Measurements from ENCODE around the gene VTI1A. TPM values are rescaled to one million over a fixed set of nuclear protein-coding genes. Genes with fewer than 3 reads are reported as not detected.

The VTI1A gene
- total RNA-seq, 1 donor from 2014 or later = 32.6 TPM

DNA sequence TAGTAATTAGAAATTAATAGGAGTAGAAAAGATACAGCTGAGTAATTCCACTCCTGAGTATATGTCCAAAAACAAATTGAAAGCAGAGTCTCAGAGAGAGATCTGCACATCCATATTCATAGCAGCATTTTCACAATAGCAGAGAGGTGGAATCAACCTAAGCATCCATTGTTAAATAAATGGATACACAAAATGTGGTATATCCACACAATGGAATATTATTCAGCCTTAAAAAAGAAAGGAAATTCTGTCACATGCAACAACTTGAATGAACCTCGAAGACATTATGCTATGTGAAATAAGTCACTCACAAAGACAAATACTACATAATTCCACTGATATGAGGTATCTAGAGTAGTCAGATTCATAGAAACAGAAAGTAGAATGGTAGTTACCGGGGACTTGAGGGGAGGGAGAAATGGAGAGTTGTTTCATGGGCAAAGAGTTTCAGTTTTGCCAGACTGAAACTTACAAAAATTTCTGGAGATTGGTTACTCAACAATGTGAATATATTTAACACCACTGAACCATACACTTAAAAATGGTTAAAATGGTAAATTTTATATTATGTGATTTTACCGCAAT is 18.4 kb downstream of the VTI1A start:
- Mint-ChIP-seq H3K9me3 (peaks cover 7% of the 10 kb centered on the region), H3K27me3 (no peaks in the 10 kb centered on the region)
- TF ChIP-seq, protein P1, sequence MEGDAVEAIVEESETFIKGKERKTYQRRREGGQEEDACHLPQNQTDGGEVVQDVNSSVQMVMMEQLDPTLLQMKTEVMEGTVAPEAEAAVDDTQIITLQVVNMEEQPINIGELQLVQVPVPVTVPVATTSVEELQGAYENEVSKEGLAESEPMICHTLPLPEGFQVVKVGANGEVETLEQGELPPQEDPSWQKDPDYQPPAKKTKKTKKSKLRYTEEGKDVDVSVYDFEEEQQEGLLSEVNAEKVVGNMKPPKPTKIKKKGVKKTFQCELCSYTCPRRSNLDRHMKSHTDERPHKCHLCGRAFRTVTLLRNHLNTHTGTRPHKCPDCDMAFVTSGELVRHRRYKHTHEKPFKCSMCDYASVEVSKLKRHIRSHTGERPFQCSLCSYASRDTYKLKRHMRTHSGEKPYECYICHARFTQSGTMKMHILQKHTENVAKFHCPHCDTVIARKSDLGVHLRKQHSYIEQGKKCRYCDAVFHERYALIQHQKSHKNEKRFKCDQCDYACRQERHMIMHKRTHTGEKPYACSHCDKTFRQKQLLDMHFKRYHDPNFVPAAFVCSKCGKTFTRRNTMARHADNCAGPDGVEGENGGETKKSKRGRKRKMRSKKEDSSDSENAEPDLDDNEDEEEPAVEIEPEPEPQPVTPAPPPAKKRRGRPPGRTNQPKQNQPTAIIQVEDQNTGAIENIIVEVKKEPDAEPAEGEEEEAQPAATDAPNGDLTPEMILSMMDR (conservative IDR thresholded peaks at IDR 0.05) = no peak

DNA sequence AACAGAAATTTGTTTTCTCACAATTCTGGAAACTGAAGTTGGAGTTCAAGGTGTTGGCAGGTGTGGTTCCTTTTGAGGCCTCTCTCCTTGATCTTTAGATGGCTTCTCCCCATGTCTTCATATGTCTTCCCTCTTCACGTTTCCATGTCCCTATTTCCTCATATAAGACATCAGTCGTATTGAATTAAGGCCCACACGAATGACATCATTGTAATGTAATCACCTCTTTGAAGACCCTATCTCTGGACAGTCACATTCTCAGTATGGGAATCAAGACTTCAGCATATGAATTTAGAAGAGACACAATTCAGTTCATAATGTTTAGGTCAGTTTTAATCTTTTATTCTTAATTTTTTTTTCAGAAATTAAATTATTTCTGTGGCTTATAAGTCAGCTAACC is 19.8 kb downstream of the VTI1A start:
- H3K27me3 Mint-ChIP-seq = no peaks in the 10 kb centered on the region
- TF ChIP-seq, protein P1 (conservative IDR thresholded peaks at IDR 0.05) = no peak
- peaks cover 7% of the 10 kb centered on the region for H3K9me3 Mint-ChIP-seq
- DNase-seq (ENCODE audit: extremely low spot score, unreplicated experiment) = no peak
- no peak overlapping the region for H3K4me3 Mint-ChIP-seq
- H3K4me1 Mint-ChIP-seq (ENCODE audit: unreplicated experiment) = peaks cover 2% of the 10 kb centered on the region
- peaks cover 31% of the 10 kb centered on the region for H3K36me3 Mint-ChIP-seq
- no peak overlapping the region for H3K27ac Mint-ChIP-seq

More for the DNA sequence above, 18.4 kb downstream of the VTI1A start:
- H3K4me3 Mint-ChIP-seq = no peak overlapping the region
- H3K27ac Mint-ChIP-seq = no peak overlapping the region
- peaks cover 33% of the 10 kb centered on the region for H3K36me3 Mint-ChIP-seq
- no peaks in the 10 kb centered on the region for H3K4me1 Mint-ChIP-seq (ENCODE audit: unreplicated experiment)
- no peak for DNase-seq (ENCODE audit: extremely low spot score, unreplicated experiment)

DNA sequence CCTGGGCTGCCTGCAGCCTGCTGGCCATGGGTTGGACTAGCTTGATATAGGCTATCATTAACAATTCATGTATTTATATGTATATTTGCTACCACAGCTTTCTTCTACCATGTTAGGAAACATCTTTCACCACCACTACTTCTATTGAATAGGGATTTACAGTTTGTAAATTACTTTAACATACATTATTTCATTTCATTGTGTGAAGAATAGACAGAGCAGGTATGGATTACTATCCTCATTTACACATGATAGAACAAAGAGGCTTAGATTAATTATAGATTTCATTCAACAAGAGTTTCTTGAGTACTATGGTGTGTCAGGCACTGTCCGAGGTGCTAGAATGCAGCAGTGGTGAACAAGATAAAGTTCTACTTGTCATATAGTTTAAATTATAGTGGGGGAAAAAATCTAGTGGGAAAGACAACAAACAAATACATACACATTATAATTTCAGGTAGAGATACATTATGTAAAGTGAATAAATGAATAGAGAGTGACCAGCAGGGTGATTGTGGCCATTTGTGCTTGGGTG is 20.6 kb downstream of the VTI1A start:
- no peaks in the 10 kb centered on the region for H3K27me3 Mint-ChIP-seq
- no peak overlapping the region for H3K27ac Mint-ChIP-seq
- DNase-seq (ENCODE audit: extremely low spot score, unreplicated experiment) = no peak
- TF ChIP-seq, protein P1 (conservative IDR thresholded peaks at IDR 0.05) = no peak
- H3K36me3 Mint-ChIP-seq = peaks cover 34% of the 10 kb centered on the region
- no peak overlapping the region for H3K4me3 Mint-ChIP-seq
- peaks cover 6% of the 10 kb centered on the region for H3K4me1 Mint-ChIP-seq (ENCODE audit: unreplicated experiment)
- H3K9me3 Mint-ChIP-seq = peaks cover 7% of the 10 kb centered on the region

DNA sequence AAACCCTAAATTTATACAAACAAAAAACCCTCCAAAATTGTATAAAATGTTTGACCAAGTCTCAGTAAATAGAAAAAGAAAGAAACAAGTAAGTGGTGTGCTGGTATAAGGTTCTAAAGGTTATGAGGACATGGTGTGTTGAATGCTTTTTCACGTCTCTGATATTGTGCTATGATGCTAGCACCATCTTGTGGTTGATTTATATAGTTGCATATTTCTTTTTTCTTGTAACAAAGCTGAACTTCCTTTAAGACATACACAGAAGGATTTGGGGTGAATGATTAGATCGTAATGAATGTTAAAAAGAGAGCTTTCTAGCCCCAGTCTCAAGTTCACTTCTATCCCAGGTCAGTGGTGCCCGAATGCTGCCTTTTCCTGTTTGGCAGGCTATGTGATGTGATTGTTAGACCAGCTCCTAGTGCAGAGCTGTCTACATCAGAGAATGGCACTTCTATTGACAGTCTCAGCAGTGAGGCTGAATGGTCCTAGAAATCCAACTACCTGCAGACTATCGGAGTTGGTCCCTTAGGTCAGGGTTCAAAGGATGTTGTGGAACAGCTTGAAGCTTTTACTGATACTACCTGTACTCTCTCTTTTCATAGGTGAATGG is 25.0 kb downstream of the VTI1A start:
- no peak for DNase-seq (ENCODE audit: extremely low spot score, unreplicated experiment)
- no peak overlapping the region for H3K4me3 Mint-ChIP-seq
- H3K9me3 Mint-ChIP-seq = no peaks in the 10 kb centered on the region
- H3K36me3 Mint-ChIP-seq = peaks cover 11% of the 10 kb centered on the region
- H3K4me1 Mint-ChIP-seq (ENCODE audit: unreplicated experiment) = peaks cover 6% of the 10 kb centered on the region
- TF ChIP-seq, protein P1 (conservative IDR thresholded peaks at IDR 0.05) = peak; percentile 87
- H3K27ac Mint-ChIP-seq = peak overlapping the region; percentile 47
- H3K27me3 Mint-ChIP-seq = no peaks in the 10 kb centered on the region

DNA sequence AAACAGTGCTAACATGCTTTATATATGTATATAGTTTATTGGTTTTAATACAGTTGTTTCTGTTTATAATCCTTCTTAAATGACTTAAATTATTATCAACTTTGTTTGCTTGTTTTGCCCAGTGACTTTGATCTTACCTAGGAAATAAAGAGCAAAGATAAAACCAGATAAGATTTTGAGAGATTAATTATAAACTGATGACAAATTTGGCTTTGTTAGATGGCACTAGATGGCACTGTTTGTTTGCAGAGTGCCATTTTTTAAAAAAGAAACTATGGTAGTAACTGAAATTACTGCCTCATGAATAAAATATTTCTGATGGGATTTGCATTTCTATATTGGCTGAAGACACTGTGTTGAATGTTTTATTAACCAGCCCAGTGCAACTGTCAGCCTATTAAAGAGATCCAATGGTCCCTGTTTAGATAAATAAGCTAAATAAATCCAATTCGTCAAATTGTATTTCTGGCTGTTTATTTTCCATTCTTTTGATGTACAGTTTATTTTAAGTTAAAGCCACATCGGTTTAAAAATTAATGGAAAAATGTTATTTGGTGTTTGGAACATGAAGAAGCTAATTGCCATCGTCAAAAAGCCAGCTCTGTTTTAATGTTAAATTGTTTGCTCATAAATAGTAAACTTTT is 28.7 kb downstream of the VTI1A start:
- no peaks in the 10 kb centered on the region for H3K27me3 Mint-ChIP-seq
- no peak for DNase-seq (ENCODE audit: extremely low spot score, unreplicated experiment)
- no peak overlapping the region for H3K4me3 Mint-ChIP-seq
- peaks cover 6% of the 10 kb centered on the region for H3K4me1 Mint-ChIP-seq (ENCODE audit: unreplicated experiment)
- peaks cover 4% of the 10 kb centered on the region for H3K36me3 Mint-ChIP-seq
- TF ChIP-seq, protein P1 (conservative IDR thresholded peaks at IDR 0.05) = peak; percentile 63
- no peaks in the 10 kb centered on the region for H3K9me3 Mint-ChIP-seq
- H3K27ac Mint-ChIP-seq = no peak overlapping the region
